GM12892 (cell line): ENCODE measurements around the gene MYOM3.

Source experiments
- POLR2A ChIP-seq: IDR thresholded peaks from 2 replicates; pipeline ENCODE4 v1.6.1; 2011; ENCODE audit warnings: low read depth, low read length, control low read depth
- POLR2AphosphoS5 ChIP-seq: IDR thresholded peaks from 2 replicates; pipeline ENCODE4 v1.6.1; 2011; ENCODE audit warnings: low read depth, low read length, control low read depth
- TAF1 ChIP-seq: IDR thresholded peaks from 2 replicates; pipeline ENCODE4 v1.6.1; 2011; ENCODE audit warnings: low read depth, mild to moderate bottlenecking, control low read depth, low read length, borderline replicate concordance

GRCh38 chr1:24098943-24099638 is 12.8 kb downstream of the MYOM3 start:
- no peak for TF ChIP-seq POLR2AphosphoS5
- TF ChIP-seq POLR2A, result no peak
- no peak for TF ChIP-seq TAF1
